ENCODE data around the gene RUNX1.

DNA sequence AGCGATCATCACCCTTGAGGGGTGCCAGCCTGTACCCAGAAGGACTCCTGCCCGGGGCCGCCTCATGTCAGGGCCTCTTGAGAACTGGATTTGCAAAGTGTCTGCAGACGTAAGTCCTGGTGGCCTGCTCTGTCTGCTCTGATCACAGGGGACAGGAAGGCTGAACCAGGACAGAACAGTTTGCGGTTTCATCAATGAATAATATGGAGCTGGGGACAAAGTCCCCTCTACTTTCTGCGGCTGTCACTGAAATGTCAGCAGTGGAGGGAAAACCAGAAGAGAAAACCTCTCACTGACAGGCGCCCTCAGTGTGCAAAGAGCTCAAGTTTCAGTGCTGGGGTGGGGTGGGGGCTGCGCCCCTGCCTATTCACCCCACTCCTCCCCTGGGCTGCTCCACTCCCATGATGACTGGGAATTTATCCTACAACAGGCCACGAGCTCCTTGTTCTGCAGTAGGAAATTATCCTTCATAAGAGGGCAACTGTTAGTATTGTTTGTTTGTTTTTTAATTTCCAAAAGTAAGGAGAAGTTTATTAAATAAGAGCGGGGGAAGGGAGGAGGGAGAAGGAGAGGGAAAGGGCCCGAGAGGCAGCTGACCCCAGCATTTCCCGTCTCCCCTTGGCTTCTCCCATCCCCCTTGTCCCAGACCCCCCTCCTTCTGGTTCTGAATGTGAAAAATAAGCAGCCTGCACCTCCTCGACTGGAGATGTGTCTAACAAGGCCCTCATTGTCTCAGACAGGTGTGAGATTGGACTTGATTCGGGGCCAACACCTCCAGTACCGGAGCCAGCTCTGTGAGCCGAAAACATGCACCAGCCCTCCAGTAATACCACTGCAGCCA is 231.1 kb downstream of the RUNX1 start:
- TF ChIP-seq, protein P1, sequence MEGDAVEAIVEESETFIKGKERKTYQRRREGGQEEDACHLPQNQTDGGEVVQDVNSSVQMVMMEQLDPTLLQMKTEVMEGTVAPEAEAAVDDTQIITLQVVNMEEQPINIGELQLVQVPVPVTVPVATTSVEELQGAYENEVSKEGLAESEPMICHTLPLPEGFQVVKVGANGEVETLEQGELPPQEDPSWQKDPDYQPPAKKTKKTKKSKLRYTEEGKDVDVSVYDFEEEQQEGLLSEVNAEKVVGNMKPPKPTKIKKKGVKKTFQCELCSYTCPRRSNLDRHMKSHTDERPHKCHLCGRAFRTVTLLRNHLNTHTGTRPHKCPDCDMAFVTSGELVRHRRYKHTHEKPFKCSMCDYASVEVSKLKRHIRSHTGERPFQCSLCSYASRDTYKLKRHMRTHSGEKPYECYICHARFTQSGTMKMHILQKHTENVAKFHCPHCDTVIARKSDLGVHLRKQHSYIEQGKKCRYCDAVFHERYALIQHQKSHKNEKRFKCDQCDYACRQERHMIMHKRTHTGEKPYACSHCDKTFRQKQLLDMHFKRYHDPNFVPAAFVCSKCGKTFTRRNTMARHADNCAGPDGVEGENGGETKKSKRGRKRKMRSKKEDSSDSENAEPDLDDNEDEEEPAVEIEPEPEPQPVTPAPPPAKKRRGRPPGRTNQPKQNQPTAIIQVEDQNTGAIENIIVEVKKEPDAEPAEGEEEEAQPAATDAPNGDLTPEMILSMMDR (IDR thresholded peaks at IDR 0.05) = no peak
- TF ChIP-seq POLR2AphosphoS5 (IDR thresholded peaks at IDR 0.05) (no peak), POLR2A (IDR thresholded peaks at IDR 0.05) (no peak)
